K562 (cell line): ENCODE data around the gene TBRG4. TPM values are rescaled to one million over a fixed set of nuclear protein-coding genes. Genes with fewer than 3 reads are reported as not detected.

Source experiments
- ATF1 ChIP-seq, 2 experiments: fragments of 450-650 bp in 1 of 2; IDR thresholded peaks; 2 replicates each; pipeline ENCODE4 v1.6.1; 2016; ENCODE audit warnings: missing compliant biosample characterization in 1 of 2, missing genetic modification characterization in 1 of 2
- ATF7 ChIP-seq: fragments of 450-650 bp; IDR thresholded peaks from 2 replicates; pipeline ENCODE4 v1.7.1; 2014; ENCODE audit warnings: mild to moderate bottlenecking, moderate library complexity
- BRCA1 ChIP-seq, 2 experiments: fragments of 450-650 bp in 1 of 2; sonication (generic) in 1 of 2; formaldehyde crosslinking in 1 of 2; IDR thresholded peaks; 2 replicates each; pipeline versions ENCODE4 v1.5.0 to v1.6.1; 2017 to 2020; ENCODE audit warnings: mild to moderate bottlenecking in 1 of 2, missing genetic modification reagents in 1 of 2
- CREM ChIP-seq: IDR thresholded peaks from 2 replicates; pipeline ENCODE4 v1.6.1; 2014; ENCODE audit warnings: antibody characterized with exemption, low read depth
- KLF13 ChIP-seq: fragments of 450-650 bp; IDR thresholded peaks from 2 replicates; pipeline ENCODE4 v1.6.1; 2016; ENCODE audit warnings: missing genetic modification characterization, low read depth, mild to moderate bottlenecking, missing compliant biosample characterization, moderate library complexity, borderline replicate concordance
- MCM2 ChIP-seq: fragments of 450-650 bp; IDR thresholded peaks from 2 replicates; pipeline ENCODE4 v1.6.1; 2017; ENCODE audit warnings: low read depth, mild to moderate bottlenecking
- NONO ChIP-seq, 2 experiments: fragments of 200-400 bp in 1 of 2; fragments of 450-650 bp in 1 of 2; formaldehyde crosslinking in 1 of 2; IDR thresholded peaks; 2 replicates each; pipeline ENCODE4 v1.6.1; 2017; ENCODE audit warnings: low read depth in 2 of 2, mild to moderate bottlenecking in 2 of 2, moderate library complexity in 2 of 2, low read length in 1 of 2
- POU5F1 ChIP-seq: fragments of 150-350 bp; IDR thresholded peaks from 2 replicates; pipeline ENCODE4 v1.6.1; 2014; ENCODE audit warnings: borderline replicate concordance, low read length, low read depth, mild to moderate bottlenecking; ENCODE audit not compliant: partially characterized antibody
- RAD51 ChIP-seq: fragments of 450-650 bp; IDR thresholded peaks from 2 replicates; pipeline ENCODE4 v1.7.1; 2016; ENCODE audit warnings: low read depth, mild to moderate bottlenecking, borderline replicate concordance
- SIN3A ChIP-seq, 2 experiments: fragments of 150-350 bp in 1 of 2; IDR thresholded peaks; 2 replicates each; pipeline ENCODE4 v1.6.1; 2011 to 2016; ENCODE audit warnings: borderline replicate concordance in 2 of 2, low read depth in 2 of 2, low read length in 2 of 2, mild to moderate bottlenecking in 2 of 2, moderate library complexity in 2 of 2; ENCODE audit not compliant: control insufficient read depth in 1 of 2
- SIX5 ChIP-seq, 2 experiments: IDR thresholded peaks; 2 replicates each; pipeline ENCODE4 v1.6.1; 2011; ENCODE audit warnings: low read length in 2 of 2, borderline replicate concordance in 1 of 2, low read depth in 1 of 2, mild to moderate bottlenecking in 1 of 2, moderate library complexity in 1 of 2; ENCODE audit not compliant: insufficient read depth in 1 of 2
- ZNF143 ChIP-seq: sonication (generic); formaldehyde crosslinking; IDR thresholded peaks from 2 replicates; pipeline ENCODE4 v1.9.0; 2022; ENCODE audit warnings: mild to moderate bottlenecking, missing genetic modification reagents
- ZNF407 ChIP-seq: fragments of 450-650 bp; IDR thresholded peaks from 2 replicates; pipeline ENCODE4 v1.6.1; 2016; ENCODE audit warnings: low read depth
- ZNF431 ChIP-seq: sonication (generic); formaldehyde crosslinking; IDR thresholded peaks from 2 replicates; pipeline ENCODE4 v1.8.0; 2022; ENCODE audit warnings: mild to moderate bottlenecking, missing genetic modification reagents
- ZNF511 ChIP-seq: sonication (generic); formaldehyde crosslinking; IDR thresholded peaks from 2 replicates; pipeline ENCODE4 v1.8.0; 2022; ENCODE audit warnings: mild to moderate bottlenecking, missing genetic modification reagents
- polyA plus RNA-seq, 8 experiments: library from polyadenylated mRNA; depleted of rRNA in 4 of 8; stranded (reverse) in 5 of 8; unstranded in 3 of 8; fragments of >200 nt; fragmentation: Nextera tagmentation in 2 of 8; fragmentation: Illumina TruSeq in 1 of 8; extraction: Ambion mirVana in 2 of 8; extraction: Trizol in 1 of 8; gene quantifications; 2 replicates each; pipeline versions ENCODE4 v1.2.1 to v1.2.3, GENCODE V29; 2011 to 2014; ENCODE audit warnings: inconsistent platforms in 1 of 8, missing spikeins in 1 of 8
- total RNA-seq, 7 experiments: library from RNA; depleted of rRNA in 6 of 7; stranded (reverse); fragments of >200 nt in 6 of 7; fragmentation: Illumina TruSeq in 2 of 7; extraction: Trizol in 2 of 7; gene quantifications; 2 replicates each; pipeline versions ENCODE4 v1.2.1 to v1.2.3, GENCODE V29; 2011 to 2021; ENCODE audit warnings: low replicate concordance in 1 of 7
- TF ChIP-seq, protein P1 (sequence below): fragments of 250-450 bp; sonication (Bioruptor Pico); IDR thresholded peaks from 2 replicates; pipeline ENCODE4 v1.8.0; 2022; ENCODE audit warnings: inconsistent platforms, mild to moderate bottlenecking, moderate library complexity, borderline replicate concordance

The TBRG4 gene
- total and polyA plus RNA-seq, 9 of the 15 experiments (the other 6 are each of a cell fraction or from before 2014, with no cell fraction given), result 11.2 to 322 (median 216) TPM

- TF ChIP-seq, protein P1, sequence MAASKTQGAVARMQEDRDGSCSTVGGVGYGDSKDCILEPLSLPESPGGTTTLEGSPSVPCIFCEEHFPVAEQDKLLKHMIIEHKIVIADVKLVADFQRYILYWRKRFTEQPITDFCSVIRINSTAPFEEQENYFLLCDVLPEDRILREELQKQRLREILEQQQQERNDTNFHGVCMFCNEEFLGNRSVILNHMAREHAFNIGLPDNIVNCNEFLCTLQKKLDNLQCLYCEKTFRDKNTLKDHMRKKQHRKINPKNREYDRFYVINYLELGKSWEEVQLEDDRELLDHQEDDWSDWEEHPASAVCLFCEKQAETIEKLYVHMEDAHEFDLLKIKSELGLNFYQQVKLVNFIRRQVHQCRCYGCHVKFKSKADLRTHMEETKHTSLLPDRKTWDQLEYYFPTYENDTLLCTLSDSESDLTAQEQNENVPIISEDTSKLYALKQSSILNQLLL (CRISPR knock-in tag), result no peak
- TF ChIP-seq CREM (peak; percentile 66), BRCA1 (IDR thresholded peaks at IDR 0.05) (no peak), BRCA1 (CRISPR knock-in tag; IDR thresholded peaks at IDR 0.05) (no peak), ZNF407 (no peak), ZNF431 (no peak), NONO (IDR thresholded peaks at IDR 0.05; ENCODE audit: low read depth in 2 of 2, low read length in 1 of 2) (no peak), SIN3A (IDR thresholded peaks at IDR 0.05; ENCODE audit: borderline replicate concordance in 2 of 2, control insufficient read depth in 1 of 2, low read depth in 2 of 2, low read length in 2 of 2) (no peak), ZNF143 (CRISPR knock-in tag) (no peak), ZNF511 (CRISPR knock-in tag) (no peak), ATF7 (peak; percentile 34; the same call in 1 of the 2 replicates), POU5F1 (no peak), KLF13 (tag) (no peak), MCM2 (no peak), SIX5 (IDR thresholded peaks at IDR 0.05; ENCODE audit: borderline replicate concordance in 1 of 2, insufficient read depth in 1 of 2, low read depth in 1 of 2, low read length in 2 of 2) (no peak), RAD51 (no peak), ATF1 (CRISPR knock-in tag; IDR thresholded peaks at IDR 0.05) (no peak), ATF1 (tag; IDR thresholded peaks at IDR 0.05) (peak; percentile 49)
These were observed 22.6 kb downstream of the TBRG4 start, which contains the start of gene NACAD (continued) for GRCh38 chr7:45088821-45089340.
